HEK293 (cell line): ENCODE measurements around the gene UACA.

Source experiments
- CTCF ChIA-PET: fragments of 350-600 bp; formaldehyde crosslinking; extraction: SDS; loops from one replicate; lab custom pipeline; 2021; ENCODE audit warnings: antibody characterized with exemption; lab: Yijun Ruan, JAX
- POLR2A ChIA-PET: fragments of 300-600 bp; formaldehyde crosslinking; extraction: SDS; loops from one replicate; lab custom pipeline; 2020; ENCODE audit warnings: antibody characterized with exemption, inconsistent platforms; lab: Yijun Ruan, JAX
- H3K27ac ChIP-seq: fragments of 200-500 bp; sonication (Bioruptor generic); 2 replicates; pipeline ENCODE4 v1.5.1; 2014; ENCODE audit warnings: low read depth, low read length, control low read depth, inconsistent platforms; ENCODE audit errors: extremely low read depth
- H3K36me3 ChIP-seq, 2 experiments: fragments of 200-500 bp in 1 of 2; sonication (Bioruptor generic) in 1 of 2; 1 replicate in 1 of 2; 2 replicates in 1 of 2; pipeline ENCODE4 v1.5.1; 2014 to 2017; ENCODE audit warnings: inconsistent platforms in 2 of 2, low read length in 2 of 2; ENCODE audit not compliant: control insufficient read depth in 2 of 2, insufficient read depth in 1 of 2
- H3K4me1 ChIP-seq: fragments of 200-500 bp; sonication (Bioruptor generic); 2 replicates; pipeline ENCODE4 v1.5.1; 2014; ENCODE audit warnings: mild to moderate bottlenecking, low read length, inconsistent platforms; ENCODE audit not compliant: control insufficient read depth, insufficient read depth
- H3K4me3 ChIP-seq: 2 replicates; pipeline ENCODE4 v1.5.1; 2011; ENCODE audit warnings: low read depth, mild to moderate bottlenecking, control low read depth, low read length, moderate library complexity
- H3K9me3 ChIP-seq: fragments of 200-500 bp; sonication (Bioruptor generic); 2 replicates; pipeline ENCODE4 v1.5.1; 2014; ENCODE audit warnings: low read depth, low read length, inconsistent platforms; ENCODE audit not compliant: control insufficient read depth, insufficient read depth
- CTCF ChIP-seq: fragments of 450-650 bp; formaldehyde crosslinking; IDR thresholded peaks from 2 replicates; pipeline ENCODE4 v1.5.1; 2016; ENCODE audit warnings: missing biosample characterization, missing genetic modification characterization
- FEZF1 ChIP-seq: fragments of 450-650 bp; formaldehyde crosslinking; IDR thresholded peaks from 2 replicates; pipeline ENCODE4 v1.5.1; 2016; ENCODE audit warnings: missing biosample characterization, missing genetic modification characterization
- GLIS1 ChIP-seq: fragments of 450-650 bp; formaldehyde crosslinking; IDR thresholded peaks from 2 replicates; pipeline ENCODE4 v1.5.1; 2016; ENCODE audit warnings: missing biosample characterization, missing genetic modification characterization
- OVOL3 ChIP-seq: fragments of 450-650 bp; formaldehyde crosslinking; IDR thresholded peaks from 2 replicates; pipeline ENCODE4 v1.5.1; 2016; ENCODE audit warnings: missing biosample characterization, missing genetic modification characterization
- SALL2 ChIP-seq: fragments of 450-650 bp; formaldehyde crosslinking; IDR thresholded peaks from 2 replicates; pipeline ENCODE4 v1.5.0; 2017; ENCODE audit warnings: missing biosample characterization, mild to moderate bottlenecking, missing genetic modification characterization, borderline replicate concordance
- YY2 ChIP-seq: fragments of 450-650 bp; formaldehyde crosslinking; IDR thresholded peaks from 2 replicates; pipeline ENCODE4 v1.5.1; 2016; ENCODE audit warnings: missing biosample characterization, missing genetic modification characterization
- ZFHX2 ChIP-seq: fragments of 450-650 bp; formaldehyde crosslinking; conservative IDR thresholded peaks from 2 replicates; pipeline ENCODE4 v1.5.1; 2016; ENCODE audit warnings: missing biosample characterization, missing genetic modification characterization
- ZNF121 ChIP-seq: fragments of 450-650 bp; formaldehyde crosslinking; IDR thresholded peaks from 2 replicates; pipeline ENCODE4 v1.5.1; 2016; ENCODE audit warnings: missing biosample characterization, missing genetic modification characterization
- ZNF132 ChIP-seq: fragments of 450-650 bp; formaldehyde crosslinking; IDR thresholded peaks from 2 replicates; pipeline ENCODE4 v1.5.1; 2017; ENCODE audit warnings: missing biosample characterization, missing genetic modification characterization, borderline replicate concordance
- ZNF311 ChIP-seq: fragments of 450-650 bp; formaldehyde crosslinking; IDR thresholded peaks from 2 replicates; pipeline ENCODE4 v1.5.1; 2017; ENCODE audit warnings: missing biosample characterization, missing genetic modification characterization, borderline replicate concordance
- ZNF350 ChIP-seq: fragments of 450-650 bp; formaldehyde crosslinking; IDR thresholded peaks from 2 replicates; pipeline ENCODE4 v1.5.0; 2017; ENCODE audit warnings: missing biosample characterization, mild to moderate bottlenecking, missing genetic modification characterization
- ZNF362 ChIP-seq: fragments of 450-650 bp; formaldehyde crosslinking; IDR thresholded peaks from 2 replicates; pipeline ENCODE4 v1.5.1; 2016; ENCODE audit warnings: missing biosample characterization, missing genetic modification characterization
- ZNF366 ChIP-seq: fragments of 450-650 bp; formaldehyde crosslinking; conservative IDR thresholded peaks from 2 replicates; pipeline ENCODE4 v1.5.1; 2016; ENCODE audit warnings: missing biosample characterization, missing genetic modification characterization
- ZNF426 ChIP-seq: fragments of 450-650 bp; formaldehyde crosslinking; IDR thresholded peaks from 2 replicates; pipeline ENCODE4 v1.5.1; 2017; ENCODE audit warnings: missing biosample characterization, missing genetic modification characterization, mild to moderate bottlenecking, inconsistent platforms, moderate library complexity
- ZNF488 ChIP-seq: fragments of 450-650 bp; formaldehyde crosslinking; IDR thresholded peaks from 2 replicates; pipeline ENCODE4 v1.5.1; 2016; ENCODE audit warnings: missing biosample characterization, missing genetic modification characterization
- ZNF501 ChIP-seq: fragments of 450-650 bp; formaldehyde crosslinking; IDR thresholded peaks from 2 replicates; pipeline ENCODE4 v1.5.1; 2016; ENCODE audit warnings: missing biosample characterization, missing genetic modification characterization
- ZNF548 ChIP-seq: fragments of 450-650 bp; formaldehyde crosslinking; IDR thresholded peaks from 2 replicates; pipeline ENCODE4 v1.5.1; 2016; ENCODE audit warnings: missing biosample characterization, missing genetic modification characterization
- ZNF558 ChIP-seq: fragments of 450-650 bp; formaldehyde crosslinking; IDR thresholded peaks from 2 replicates; pipeline ENCODE4 v1.5.1; 2016; ENCODE audit warnings: missing biosample characterization, missing genetic modification characterization
- ZNF580 ChIP-seq: fragments of 450-650 bp; formaldehyde crosslinking; IDR thresholded peaks from 2 replicates; pipeline ENCODE4 v1.5.1; 2016; ENCODE audit warnings: missing biosample characterization, missing genetic modification characterization
- ZNF645 ChIP-seq: fragments of 450-650 bp; formaldehyde crosslinking; IDR thresholded peaks from 2 replicates; pipeline ENCODE4; 2016; ENCODE audit warnings: missing biosample characterization, missing genetic modification characterization
- ZNF654 ChIP-seq: fragments of 450-650 bp; formaldehyde crosslinking; IDR thresholded peaks from 2 replicates; pipeline ENCODE4 v1.5.1; 2016; ENCODE audit warnings: low read depth, missing biosample characterization, missing genetic modification characterization
- ZNF664 ChIP-seq: fragments of 450-650 bp; formaldehyde crosslinking; IDR thresholded peaks from 2 replicates; pipeline ENCODE4 v1.5.1; 2016; ENCODE audit warnings: missing biosample characterization, missing genetic modification characterization
- ZNF777 ChIP-seq: fragments of 450-650 bp; formaldehyde crosslinking; IDR thresholded peaks from 2 replicates; pipeline ENCODE4 v1.5.1; 2017; ENCODE audit warnings: missing biosample characterization, missing genetic modification characterization, borderline replicate concordance
- ZSCAN16 ChIP-seq: fragments of 450-650 bp; formaldehyde crosslinking; IDR thresholded peaks from 2 replicates; pipeline ENCODE4 v1.5.1; 2016; ENCODE audit warnings: missing biosample characterization, missing genetic modification characterization

The UACA gene

GRCh38 chr15:70723122-70723422 lies 40.3 kb downstream of the UACA start:
- no peaks in the 10 kb centered on the region for H3K9me3 ChIP-seq
- H3K4me3 ChIP-seq: no peak overlapping the region
- no peaks in the 10 kb centered on the region for H3K4me1 ChIP-seq
- CTCF ChIA-PET: interaction anchor here (0.6 to 5.5 kb wide), 41 partner anchors 9 to 1246 kb away, joined by 3 to 102 read pairs (median 4); no protein-coding TSS in a partner anchor
- no peak overlapping the region for H3K27ac ChIP-seq
- TF ChIP-seq ZNF548 (tag by site-specific recombination) (no peak), ZNF488 (tag by site-specific recombination) (no peak), ZNF580 (tag by site-specific recombination) (no peak), ZNF645 (tag by site-specific recombination) (no peak), GLIS1 (tag by site-specific recombination) (no peak), ZFHX2 (tag by site-specific recombination) (no peak), FEZF1 (tag by site-specific recombination) (no peak), SALL2 (no peak), ZNF777 (tag by site-specific recombination) (no peak), ZNF366 (tag by site-specific recombination) (no peak), ZSCAN16 (tag by site-specific recombination) (no peak), OVOL3 (tag by site-specific recombination) (no peak), YY2 (tag by site-specific recombination) (no peak), ZNF558 (tag by site-specific recombination) (no peak), ZNF132 (no peak), ZNF426 (no peak)
- H3K36me3 ChIP-seq: no peaks in the 10 kb centered on the region; a peak in 1 of 3 replicates
- POLR2A ChIA-PET: interaction anchor here (0.6 to 1.4 kb wide), 5 partner anchors 9 to 328 kb away, joined by 3 to 6 read pairs (median 3); partner anchors contain the start of gene UACA

- Histone ChIP-seq H3K9me3 (no peaks in the 10 kb centered on the region), H3K36me3 (no peaks in the 10 kb centered on the region; a peak in 1 of 3 replicates), H3K4me3 (no peak overlapping the region), H3K4me1 (no peaks in the 10 kb centered on the region), H3K27ac (no peak overlapping the region)
- no peak for TF ChIP-seq ZNF350
- peak; percentile 46 for TF ChIP-seq ZNF654 (tag by site-specific recombination)
- TF ChIP-seq ZNF362 (tag by site-specific recombination): peak; percentile 94
- peak; percentile 97 for TF ChIP-seq ZNF121 (tag by site-specific recombination)
- TF ChIP-seq CTCF (tag by site-specific recombination): peak; percentile 30; the same call in 1 of the 2 replicates
- TF ChIP-seq ZNF664: peak; percentile 93
- TF ChIP-seq ZNF311: no peak
- no peak for TF ChIP-seq ZNF501 (tag by site-specific recombination)
- ChIA-PET CTCF (interaction anchor here (0.6 to 5.5 kb wide), 52 partner anchors 9 to 1422 kb away, joined by 3 to 102 read pairs (median 4); no protein-coding TSS in a partner anchor), POLR2A (interaction anchor here (0.6 to 1.4 kb wide), 6 partner anchors 9 to 1260 kb away, joined by 3 to 6 read pairs (median 3); partner anchors contain the start of gene UACA)
Observed at GRCh38 chr15:70722266-70723121, 40.9 kb downstream of the UACA start.
